ENCODE data around the gene CLPTM1L.
A peak's percentile ranks its signal among the peaks of the same experiment; 100 is the strongest.

CLPTM1L gene

GRCh38 chr5:1325870-1326531 is 18.9 kb downstream of the CLPTM1L start:
- TF ChIP-seq, protein P1, sequence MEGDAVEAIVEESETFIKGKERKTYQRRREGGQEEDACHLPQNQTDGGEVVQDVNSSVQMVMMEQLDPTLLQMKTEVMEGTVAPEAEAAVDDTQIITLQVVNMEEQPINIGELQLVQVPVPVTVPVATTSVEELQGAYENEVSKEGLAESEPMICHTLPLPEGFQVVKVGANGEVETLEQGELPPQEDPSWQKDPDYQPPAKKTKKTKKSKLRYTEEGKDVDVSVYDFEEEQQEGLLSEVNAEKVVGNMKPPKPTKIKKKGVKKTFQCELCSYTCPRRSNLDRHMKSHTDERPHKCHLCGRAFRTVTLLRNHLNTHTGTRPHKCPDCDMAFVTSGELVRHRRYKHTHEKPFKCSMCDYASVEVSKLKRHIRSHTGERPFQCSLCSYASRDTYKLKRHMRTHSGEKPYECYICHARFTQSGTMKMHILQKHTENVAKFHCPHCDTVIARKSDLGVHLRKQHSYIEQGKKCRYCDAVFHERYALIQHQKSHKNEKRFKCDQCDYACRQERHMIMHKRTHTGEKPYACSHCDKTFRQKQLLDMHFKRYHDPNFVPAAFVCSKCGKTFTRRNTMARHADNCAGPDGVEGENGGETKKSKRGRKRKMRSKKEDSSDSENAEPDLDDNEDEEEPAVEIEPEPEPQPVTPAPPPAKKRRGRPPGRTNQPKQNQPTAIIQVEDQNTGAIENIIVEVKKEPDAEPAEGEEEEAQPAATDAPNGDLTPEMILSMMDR (IDR thresholded peaks at IDR 0.05; ENCODE audit: poor library complexity, severe bottlenecking) = no peak
- DNase-seq (ENCODE audit: low spot score) (peak; percentile 74), ATAC-seq (ENCODE audit: low read depth) (peak; percentile 8; the same call in 1 of the 3 replicates)
- Histone ChIP-seq H3K4me1 (ENCODE audit: insufficient read depth, poor library complexity, severe bottlenecking) (peaks cover 35% of the 10 kb centered on the region), H3K36me3 (ENCODE audit: low read depth) (peaks cover 56% of the 10 kb centered on the region), H3K27me3 (ENCODE audit: insufficient read depth, poor library complexity, severe bottlenecking) (no peaks in the 10 kb centered on the region), H3K4me3 (ENCODE audit: severe bottlenecking) (no peak overlapping the region), H3K27ac (ENCODE audit: poor library complexity, severe bottlenecking) (peak overlapping the region; percentile 100), H3K9me3 (ENCODE audit: severe bottlenecking) (no peaks in the 10 kb centered on the region)

- H3K36me3 ChIP-seq (ENCODE audit: low read depth) = peaks cover 63% of the 10 kb centered on the region
- peak overlapping the region; percentile 100 for H3K27ac ChIP-seq (ENCODE audit: poor library complexity, severe bottlenecking)
- H3K9me3 ChIP-seq (ENCODE audit: severe bottlenecking) = no peaks in the 10 kb centered on the region
- H3K4me3 ChIP-seq (ENCODE audit: severe bottlenecking) = no peak overlapping the region
- TF ChIP-seq, protein P1 (IDR thresholded peaks at IDR 0.05; ENCODE audit: poor library complexity, severe bottlenecking) = no peak
- peaks cover 30% of the 10 kb centered on the region for H3K4me1 ChIP-seq (ENCODE audit: insufficient read depth, poor library complexity, severe bottlenecking)
- DNase-seq (ENCODE audit: low spot score) = peak; percentile 65
- no peak for ATAC-seq (ENCODE audit: low read depth)
- no peaks in the 10 kb centered on the region for H3K27me3 ChIP-seq (ENCODE audit: insufficient read depth, poor library complexity, severe bottlenecking)
Measured at GRCh38 chr5:1325191-1325741, 19.6 kb downstream of the CLPTM1L start.

DNA sequence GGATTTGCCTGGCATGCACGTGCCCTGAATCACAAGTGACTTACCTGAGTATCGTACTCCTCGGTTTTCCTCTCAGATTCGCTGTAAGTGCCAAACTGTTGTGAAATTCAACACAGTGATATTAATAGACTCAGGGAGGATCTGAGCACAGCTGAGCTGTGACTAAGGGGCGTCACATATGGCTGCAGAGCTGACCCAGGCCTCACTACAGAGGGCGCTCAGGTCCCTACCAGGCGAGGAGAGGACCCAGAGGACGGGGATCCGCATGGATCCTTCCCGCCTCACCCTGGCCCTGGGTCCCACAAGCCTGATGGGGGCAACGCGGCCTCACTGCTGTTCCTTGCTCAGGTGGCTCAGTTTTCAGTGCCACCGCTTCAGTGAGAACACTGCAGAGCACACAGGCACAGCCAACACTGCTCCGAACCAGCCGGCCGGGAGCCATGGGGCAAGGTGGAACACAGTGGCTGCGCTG is 20.1 kb downstream of the CLPTM1L start:
- H3K27me3 ChIP-seq (ENCODE audit: insufficient read depth, poor library complexity, severe bottlenecking) = no peaks in the 10 kb centered on the region
- H3K36me3 ChIP-seq (ENCODE audit: low read depth) = peaks cover 64% of the 10 kb centered on the region
- DNase-seq (ENCODE audit: low spot score) = peak; percentile 63
- TF ChIP-seq, protein P1 (IDR thresholded peaks at IDR 0.05; ENCODE audit: poor library complexity, severe bottlenecking) = no peak
- H3K9me3 ChIP-seq (ENCODE audit: severe bottlenecking) = no peaks in the 10 kb centered on the region
- peaks cover 26% of the 10 kb centered on the region for H3K4me1 ChIP-seq (ENCODE audit: insufficient read depth, poor library complexity, severe bottlenecking)
- 0 out of 3 replicates have a peak, but pooled peaks have one; percentile 15 for ATAC-seq (ENCODE audit: low read depth)
- H3K27ac ChIP-seq (ENCODE audit: poor library complexity, severe bottlenecking) = peak overlapping the region; percentile 100
- no peak overlapping the region for H3K4me3 ChIP-seq (ENCODE audit: severe bottlenecking)

- no peak overlapping the region for H3K4me3 ChIP-seq (ENCODE audit: severe bottlenecking)
- no peak for ATAC-seq (ENCODE audit: low read depth)
- H3K27ac ChIP-seq (ENCODE audit: poor library complexity, severe bottlenecking) = peak overlapping the region; percentile 100
- TF ChIP-seq, protein P1 (IDR thresholded peaks at IDR 0.05; ENCODE audit: poor library complexity, severe bottlenecking) = no peak
- H3K9me3 ChIP-seq (ENCODE audit: severe bottlenecking) = no peaks in the 10 kb centered on the region
- H3K36me3 ChIP-seq (ENCODE audit: low read depth) = peaks cover 67% of the 10 kb centered on the region
- no peaks in the 10 kb centered on the region for H3K27me3 ChIP-seq (ENCODE audit: insufficient read depth, poor library complexity, severe bottlenecking)
- no peak for DNase-seq (ENCODE audit: low spot score)
- peaks cover 26% of the 10 kb centered on the region for H3K4me1 ChIP-seq (ENCODE audit: insufficient read depth, poor library complexity, severe bottlenecking)
Measured at GRCh38 chr5:1324301-1324700, 20.6 kb downstream of the CLPTM1L start.

- Histone ChIP-seq H3K36me3 (ENCODE audit: low read depth) (peaks cover 66% of the 10 kb centered on the region), H3K9me3 (ENCODE audit: severe bottlenecking) (no peaks in the 10 kb centered on the region), H3K4me1 (ENCODE audit: insufficient read depth, poor library complexity, severe bottlenecking) (peaks cover 21% of the 10 kb centered on the region), H3K4me3 (ENCODE audit: severe bottlenecking) (no peak overlapping the region), H3K27me3 (ENCODE audit: insufficient read depth, poor library complexity, severe bottlenecking) (no peaks in the 10 kb centered on the region), H3K27ac (ENCODE audit: poor library complexity, severe bottlenecking) (peak overlapping the region; percentile 100)
- TF ChIP-seq, protein P1 (IDR thresholded peaks at IDR 0.05; ENCODE audit: poor library complexity, severe bottlenecking) = no peak
- ATAC-seq (ENCODE audit: low read depth) (no peak), DNase-seq (ENCODE audit: low spot score) (peak; percentile 56)
Measured at GRCh38 chr5:1323803-1324173, 21.1 kb downstream of the CLPTM1L start.
